ENCODE data around the gene LCAT.
"Not testable (repeated sequence)": the region's sequence is repeated elsewhere in the genome, so short reads cannot be mapped to it uniquely, and the experiment has no call there.

The LCAT gene

DNA sequence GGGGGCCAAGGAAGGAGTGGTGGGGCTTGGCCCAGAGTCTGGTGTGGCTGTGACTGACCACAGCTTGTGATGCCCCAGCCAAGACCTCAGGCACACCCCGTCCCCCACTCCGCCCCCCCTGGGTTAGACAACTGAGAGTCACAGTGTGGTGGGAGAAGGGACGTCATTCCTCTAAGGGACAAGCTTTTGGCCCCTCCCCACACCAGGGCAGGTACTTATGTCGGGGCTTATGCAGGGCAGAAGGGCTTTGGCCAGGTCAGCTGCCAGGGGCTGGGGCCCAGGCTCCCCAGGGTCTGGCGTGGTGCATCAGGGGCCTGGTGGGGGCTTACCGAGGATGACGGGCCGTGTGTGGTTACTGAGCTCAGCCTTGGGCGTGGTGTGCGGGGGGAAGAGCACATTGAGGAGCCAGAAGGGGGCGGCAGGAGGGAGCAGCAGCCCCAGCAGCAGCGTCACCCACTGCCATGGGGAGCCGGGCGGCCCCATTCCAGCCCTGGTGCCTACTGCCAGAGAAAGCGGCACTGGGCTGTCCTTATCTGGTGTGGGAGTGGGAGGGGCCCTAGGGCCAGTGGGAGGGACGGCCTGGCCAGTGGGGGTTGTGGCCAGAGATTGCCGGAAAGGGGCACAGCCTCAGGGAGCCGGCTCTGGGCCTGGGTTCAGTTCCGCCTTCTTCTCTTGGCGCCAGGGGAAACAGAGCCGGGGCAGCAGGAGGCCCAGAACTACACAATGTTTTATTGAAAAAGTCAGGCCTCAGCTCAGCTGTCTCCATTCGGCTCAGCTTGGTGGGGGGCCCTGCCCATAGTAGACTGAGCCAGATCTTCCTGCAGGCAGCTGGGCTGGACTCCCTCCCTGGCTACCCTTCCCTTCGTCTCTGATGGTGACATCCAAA, at the start of gene LCAT:
Gene LCAT (minus strand): TSS at position 502 of the 886 bp plus-strand sequence. CDS start 19 bp downstream, at position 483.
- no peak for DNase-seq (ENCODE audit: low spot score)

- peak; percentile 95 for DNase-seq (ENCODE audit: low spot score)
Measured at GRCh38 chr16:67993207-67994039, 49.5 kb upstream of the LCAT start.

DNA sequence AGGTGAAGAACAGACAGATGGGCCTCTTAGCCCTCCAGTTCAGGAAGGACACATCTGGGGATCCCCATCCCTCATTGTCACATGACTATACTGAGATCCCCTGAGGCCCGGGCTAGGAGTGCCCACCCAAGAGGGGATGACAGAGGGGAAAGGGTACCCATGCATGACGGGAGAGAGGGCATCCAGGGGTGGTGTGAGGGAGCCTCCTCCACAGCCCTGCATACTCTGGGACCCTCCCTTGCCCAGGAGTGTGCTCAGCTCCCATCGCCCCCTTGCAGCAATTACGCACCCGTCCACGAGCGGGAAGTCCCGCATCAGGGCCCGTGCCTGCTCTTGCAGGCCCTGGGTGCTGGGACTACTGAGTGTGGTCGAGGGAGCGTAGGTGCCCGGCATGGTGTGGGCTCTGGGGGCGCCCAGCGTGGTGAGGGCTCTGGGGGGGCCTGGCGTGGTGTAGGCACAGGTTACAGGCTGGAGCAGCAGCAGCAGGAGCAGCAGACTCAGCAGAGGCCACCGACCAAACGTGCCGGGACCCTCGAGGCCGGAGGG, 48.8 kb upstream of the LCAT start:
- peak; percentile 15 for DNase-seq (ENCODE audit: low spot score)

DNA sequence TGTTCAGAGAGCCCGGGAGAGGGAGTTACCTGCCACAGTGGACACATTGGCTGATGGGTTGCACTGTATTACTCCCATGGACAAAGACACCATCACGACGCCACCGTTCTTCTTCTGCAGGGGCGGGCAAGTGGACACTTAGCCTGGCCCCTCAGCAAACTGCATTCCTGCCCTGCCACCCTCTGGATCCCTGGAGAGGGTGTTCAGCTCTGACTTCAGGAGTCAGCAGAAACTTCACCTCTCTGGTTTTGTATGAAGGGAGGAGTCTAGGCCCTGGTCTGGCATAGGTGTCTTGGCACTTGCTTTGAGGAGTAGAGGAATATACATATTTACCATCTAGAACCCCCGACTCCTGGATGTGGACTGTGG, 46.1 kb upstream of the LCAT start:
- no peak for DNase-seq (ENCODE audit: low spot score)

GRCh38 chr16:67989322-67990017, 45.5 kb upstream of the LCAT start:
- no peak for DNase-seq (ENCODE audit: low spot score)

DNA sequence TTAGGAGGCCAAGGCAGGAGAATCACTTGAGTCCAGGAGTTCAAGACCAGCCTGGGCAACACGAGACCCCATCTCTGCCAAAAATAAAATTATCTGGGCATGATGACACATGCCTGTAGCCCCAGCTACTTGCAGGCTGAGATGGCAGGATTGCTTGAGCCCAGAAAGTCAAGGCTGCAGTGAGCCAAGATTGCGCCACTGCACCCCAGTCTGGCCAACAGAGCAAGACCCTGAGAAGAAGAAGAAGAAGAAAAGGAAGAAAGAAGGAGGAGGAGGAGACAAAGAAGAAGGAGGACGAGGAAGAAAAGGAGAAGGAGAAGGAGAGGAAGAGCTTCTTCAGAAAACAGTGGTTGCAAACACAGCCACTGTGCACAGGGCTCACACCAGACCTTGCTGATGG, 44.8 kb upstream of the LCAT start:
- no peak for DNase-seq (ENCODE audit: low spot score)

GRCh38 chr16:67987460-67988160, 43.7 kb upstream of the LCAT start:
- DNase-seq (ENCODE audit: low spot score) = no peak

GRCh38 chr16:67986949-67987348, 43.0 kb upstream of the LCAT start:
- DNase-seq (ENCODE audit: low spot score) = no peak

DNA sequence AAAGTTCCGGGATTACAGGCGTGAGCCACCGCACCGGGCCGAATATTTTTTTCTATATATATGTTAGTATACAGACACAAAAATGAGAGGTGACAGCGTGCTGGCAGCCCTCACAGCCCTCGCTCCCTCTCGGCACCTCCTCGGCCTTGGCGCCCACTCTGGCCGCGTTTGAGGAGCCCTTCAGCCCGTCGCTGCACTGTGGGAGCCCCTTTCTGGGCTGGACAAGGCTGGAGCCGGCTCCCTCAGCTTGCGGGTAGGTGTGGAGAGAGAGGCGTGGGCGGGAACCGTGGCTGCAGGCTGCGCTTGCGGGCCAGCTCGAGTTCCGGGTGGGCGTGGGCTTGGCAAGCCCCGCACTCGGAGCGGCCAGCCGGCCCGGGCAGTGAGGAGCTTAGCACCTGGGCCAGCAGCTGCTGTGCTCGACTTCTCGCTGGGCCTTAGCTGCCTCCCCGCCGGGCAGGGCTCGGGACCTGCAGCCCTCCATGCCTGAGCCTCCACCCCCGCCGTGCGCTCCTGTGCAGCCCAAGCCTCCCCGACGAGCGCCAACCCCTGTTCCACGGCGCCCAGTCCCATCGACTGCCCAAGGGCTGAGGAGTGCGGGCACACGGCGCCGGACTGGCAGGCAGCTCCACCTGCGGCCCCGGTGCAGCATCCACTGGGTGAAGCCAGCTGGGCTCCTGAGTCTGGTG, 38.2 kb upstream of the LCAT start:
- DNase-seq (ENCODE audit: low spot score) = no peak

- DNase-seq (ENCODE audit: low spot score) = no peak
Measured at GRCh38 chr16:67979955-67980678, 36.2 kb upstream of the LCAT start, which contains the start of gene DPEP3. TSS of gene DPEP3 (minus strand) at chr16:67980499. CDS start at chr16:67980380, 119 bp downstream.

- DNase-seq (ENCODE audit: low spot score) = no peak
Measured at GRCh38 chr16:67977469-67978227, 33.7 kb upstream of the LCAT start.

DNA sequence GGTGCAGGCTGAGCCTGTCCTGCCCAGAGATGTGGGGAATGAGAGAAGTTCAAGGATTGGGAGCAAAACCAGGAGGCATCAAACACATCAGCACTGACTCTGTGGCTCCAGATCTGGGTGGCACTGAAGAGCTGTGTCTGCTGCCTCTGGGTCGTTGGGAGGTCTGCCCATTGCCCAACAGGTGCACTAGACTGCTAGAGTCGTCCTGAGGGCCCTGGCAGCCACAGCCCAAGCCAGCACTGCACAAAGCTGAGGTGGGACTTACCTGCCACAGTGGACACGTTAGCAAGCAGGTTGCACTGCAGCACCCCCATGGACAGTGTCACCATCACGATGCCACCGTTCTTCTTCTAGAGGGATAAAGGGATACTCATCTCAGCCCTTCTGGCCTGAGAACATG, 33.1 kb upstream of the LCAT start:
- no peak for DNase-seq (ENCODE audit: low spot score)

GRCh38 chr16:67976205-67976604, 32.3 kb upstream of the LCAT start:
- no peak for DNase-seq (ENCODE audit: low spot score)

DNA sequence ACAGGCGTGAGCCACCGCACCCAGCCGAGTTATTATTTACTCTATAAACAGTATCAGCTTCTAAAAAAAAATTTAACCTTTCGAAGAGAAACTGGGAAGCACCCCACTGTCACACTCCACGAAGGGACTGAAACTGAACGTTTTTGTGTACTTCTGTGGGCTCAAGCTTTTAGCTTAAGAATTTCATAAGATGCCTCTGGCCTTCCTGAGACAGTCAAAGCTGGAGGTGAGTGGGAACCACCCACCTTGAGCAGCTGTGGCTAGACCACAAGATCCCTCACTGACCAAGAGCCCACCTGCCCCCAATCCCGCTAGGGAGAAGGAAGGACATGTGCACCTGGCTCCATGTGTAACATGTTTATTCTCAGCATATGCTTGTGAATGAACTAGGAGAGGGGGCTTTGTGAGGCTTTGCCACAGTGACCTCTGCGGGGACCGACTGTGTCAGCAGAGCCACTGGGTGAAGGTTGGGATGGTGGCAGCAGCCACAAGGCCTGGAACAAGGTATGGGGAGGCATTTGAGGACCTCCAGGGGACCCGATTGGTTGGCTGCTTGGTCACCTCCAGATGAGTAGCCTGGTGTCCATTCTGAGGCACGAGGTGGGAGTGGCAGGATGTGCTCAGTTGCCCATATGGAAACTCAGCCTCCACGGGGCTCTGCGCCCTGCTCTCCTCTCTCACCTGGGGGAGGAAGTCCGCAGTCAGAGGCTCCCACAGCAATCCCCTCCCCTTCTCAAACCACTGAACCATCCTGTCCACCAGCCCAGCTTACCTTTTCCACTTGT, 31.6 kb upstream of the LCAT start:
- no peak for DNase-seq (ENCODE audit: low spot score)

GRCh38 chr16:67972285-67972684, 28.4 kb upstream of the LCAT start:
- DNase-seq (ENCODE audit: low spot score) = not testable (repeated sequence)

- DNase-seq (ENCODE audit: low spot score) = no peak
Measured at GRCh38 chr16:67971111-67971510, 27.2 kb upstream of the LCAT start.

- DNase-seq (ENCODE audit: low spot score) = no peak
Measured at GRCh38 chr16:67969254-67970039, 25.5 kb upstream of the LCAT start.
